ENCODE measurements around the gene HINFP.
A peak's percentile ranks its signal among the peaks of the same experiment; 100 is the strongest.
"Not testable (repeated sequence)": the region's sequence is repeated elsewhere in the genome, so short reads cannot be mapped to it uniquely, and the experiment has no call there.

HINFP gene

GRCh38 chr11:119099711-119100110 is 21.7 kb upstream of the HINFP start:
- FAIRE-seq: no peak
- DNase-seq (ENCODE audit: insufficient read length, low spot score): no peak

GRCh38 chr11:119100246-119100970 is 21.0 kb upstream of the HINFP start:
- DNase-seq (ENCODE audit: insufficient read length, low spot score) (peak; percentile 35), FAIRE-seq (peak; percentile 20)

- DNase-seq (ENCODE audit: insufficient read length, low spot score) (no peak), FAIRE-seq (no peak)
Measured at GRCh38 chr11:119100994-119101758, 20.2 kb upstream of the HINFP start.

DNA sequence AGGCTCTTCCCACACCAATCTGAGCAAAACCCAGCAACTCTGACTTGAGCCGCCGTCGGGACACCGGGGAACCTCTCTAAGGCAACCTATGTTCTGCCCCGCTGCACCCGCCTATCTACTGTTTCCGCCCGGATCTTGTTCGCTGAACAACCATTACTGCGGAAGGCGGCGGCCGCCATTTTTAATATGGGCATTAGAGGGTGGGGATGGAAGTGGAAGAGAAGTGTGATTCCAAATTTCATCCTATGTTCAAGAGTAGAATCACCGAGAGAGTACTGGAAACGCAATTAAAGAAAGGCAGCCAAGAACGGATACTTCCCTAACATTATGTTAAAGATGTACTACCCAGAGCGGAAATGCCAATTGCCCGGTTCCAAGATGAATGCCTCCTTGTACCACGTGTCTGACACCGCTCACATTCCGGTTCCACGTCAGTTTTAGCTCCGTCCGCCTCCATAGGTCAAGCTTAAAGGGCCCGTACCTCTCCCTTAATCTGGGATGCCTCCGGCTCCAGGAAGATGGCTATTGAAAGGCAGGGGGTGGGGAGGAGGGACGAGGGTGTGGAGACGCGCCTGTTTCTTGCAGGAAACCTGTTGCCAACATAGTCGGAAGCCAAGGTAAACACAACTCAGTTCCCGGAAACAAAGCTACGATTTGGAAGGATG is 19.5 kb upstream of the HINFP start, which contains the start of gene DPAGT1:
Gene DPAGT1, minus strand, starts transcription at position 95 of the 665 bp plus-strand sequence. CDS start 198 bp downstream, outside the sequence.
- DNase-seq (ENCODE audit: insufficient read length, low spot score) (peak; percentile 80), FAIRE-seq (peak; percentile 73)

DNA sequence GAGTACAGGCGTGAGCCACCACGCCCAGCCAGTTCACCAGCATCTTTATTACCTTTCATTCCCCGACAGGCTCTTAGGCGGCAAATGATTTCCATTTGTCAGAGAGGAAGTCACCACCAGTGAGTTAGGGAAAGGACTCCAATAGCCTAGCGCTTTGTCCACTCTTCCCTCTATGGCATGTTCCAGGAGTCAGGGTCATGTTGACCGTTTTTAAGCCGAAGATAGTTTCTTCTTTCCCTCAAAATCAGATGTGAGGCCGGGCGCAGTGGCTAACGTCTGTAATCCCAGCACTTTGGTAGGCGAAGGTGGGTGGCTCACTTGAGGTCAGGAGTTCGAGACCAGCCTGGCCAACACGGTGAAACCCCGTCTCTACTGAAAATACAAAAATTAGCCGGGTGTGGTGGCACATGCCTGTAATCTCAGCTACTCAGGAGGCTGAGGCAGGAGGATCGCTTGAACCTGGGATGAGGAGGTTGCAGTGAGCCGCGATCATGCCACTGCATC is 18.2 kb upstream of the HINFP start:
- not testable (repeated sequence) for FAIRE-seq; DNase-seq (ENCODE audit: insufficient read length, low spot score)

GRCh38 chr11:119103793-119104192 is 17.6 kb upstream of the HINFP start:
- DNase-seq (ENCODE audit: insufficient read length, low spot score) (no peak), FAIRE-seq (no peak)

DNA sequence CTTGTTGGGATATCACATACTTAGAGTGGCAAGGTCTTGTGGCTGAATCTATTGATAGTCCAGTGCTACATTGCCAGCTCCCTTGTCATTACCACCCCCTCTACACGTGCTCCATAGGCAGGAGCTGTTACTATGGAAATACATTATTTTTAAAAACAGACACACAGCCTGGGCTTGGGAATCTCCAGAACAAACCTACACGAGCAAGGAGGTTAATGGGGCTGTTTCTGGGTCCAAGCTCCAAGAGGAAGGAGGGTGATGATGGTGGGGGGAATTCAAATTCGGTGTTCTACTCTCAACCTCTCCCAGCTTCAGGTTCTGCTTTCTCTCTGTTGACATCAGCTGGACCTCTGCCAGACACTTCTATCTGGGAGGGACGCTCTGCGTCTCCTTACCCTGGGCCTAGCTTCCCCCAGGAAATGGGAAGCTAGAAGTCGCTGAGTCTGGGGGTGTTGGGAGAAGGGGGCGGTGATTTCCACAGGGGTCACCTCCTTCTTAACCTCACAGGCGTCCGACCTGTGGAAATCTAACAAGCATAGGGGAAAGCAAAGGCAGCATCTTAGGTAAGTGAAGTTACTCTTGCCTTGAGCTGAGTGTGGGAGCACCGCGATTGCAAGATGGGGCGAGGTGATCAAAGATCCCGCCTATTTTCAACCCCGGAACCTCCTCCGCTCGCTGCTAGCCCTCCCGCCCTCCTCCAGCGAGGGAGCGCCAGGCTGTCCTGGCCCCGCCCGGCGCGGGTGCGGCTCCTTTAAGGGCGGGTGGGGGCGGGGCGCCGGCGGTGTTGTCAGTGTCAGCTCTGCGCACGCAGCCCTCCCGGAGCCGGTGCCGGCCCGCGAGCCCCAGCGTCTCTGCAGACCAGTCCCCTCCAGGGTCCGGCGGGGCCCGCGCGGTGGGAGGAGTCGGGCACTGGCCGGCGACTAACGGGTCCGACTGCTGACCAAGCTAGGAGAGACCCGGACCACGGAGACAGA is 14.5 kb upstream of the HINFP start, which contains the start of gene C2CD2L:
Gene C2CD2L, plus strand, starts transcription at position 781 of the 974 bp plus-strand sequence. CDS start 398 bp downstream, outside the sequence.
- peak; percentile 89 for DNase-seq (ENCODE audit: insufficient read length, low spot score)
- FAIRE-seq: peak; percentile 93

GRCh38 chr11:119107538-119108145 is 13.7 kb upstream of the HINFP start:
- FAIRE-seq (no peak), DNase-seq (ENCODE audit: insufficient read length, low spot score) (no peak)

GRCh38 chr11:119108146-119108856 is 13.1 kb upstream of the HINFP start:
- DNase-seq (ENCODE audit: insufficient read length, low spot score) (peak; percentile 45), FAIRE-seq (peak; percentile 79)

DNA sequence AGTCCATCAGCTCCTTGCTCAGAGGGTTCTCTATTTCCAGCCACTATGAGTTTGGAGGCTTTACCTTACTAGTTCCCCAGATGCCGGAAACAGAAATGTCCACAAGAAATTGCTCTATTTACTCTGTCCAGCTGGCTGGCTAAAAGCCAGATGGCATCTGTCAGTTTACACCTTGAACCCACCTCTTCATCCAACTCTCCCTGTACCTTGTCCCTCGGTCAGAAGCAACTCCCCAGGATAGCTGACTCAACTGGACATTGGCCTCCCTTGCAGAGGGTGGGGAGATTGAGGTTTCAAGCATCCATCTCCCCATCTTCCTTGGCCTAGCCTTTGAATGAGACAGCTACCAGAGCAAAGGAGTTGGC is 12.5 kb upstream of the HINFP start:
- no peak for DNase-seq (ENCODE audit: insufficient read length, low spot score)
- FAIRE-seq: no peak

DNA sequence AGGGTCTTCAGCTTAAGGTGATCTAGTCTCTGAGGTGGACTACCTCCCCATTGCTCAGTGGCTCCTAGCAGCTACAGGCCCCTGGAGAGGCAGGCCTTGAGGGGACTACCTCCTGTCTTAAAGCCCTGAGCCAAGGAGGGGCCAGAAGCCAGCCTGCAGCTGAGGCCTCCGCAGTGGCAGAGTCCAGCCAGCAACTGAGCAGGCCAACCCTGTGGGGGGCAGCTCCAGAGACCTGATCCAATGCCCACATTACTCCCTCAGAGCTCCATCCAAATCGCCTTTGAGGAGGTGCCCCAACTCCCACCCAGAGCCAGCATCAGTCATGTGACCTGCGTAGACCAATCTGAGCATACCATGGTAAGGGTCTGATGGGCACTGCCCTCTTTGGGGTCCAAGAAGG is 11.5 kb upstream of the HINFP start:
- DNase-seq (ENCODE audit: insufficient read length, low spot score) (no peak), FAIRE-seq (no peak)

- FAIRE-seq (no peak), DNase-seq (ENCODE audit: insufficient read length, low spot score) (no peak)
Measured at GRCh38 chr11:119110439-119110838, 10.9 kb upstream of the HINFP start.

DNA sequence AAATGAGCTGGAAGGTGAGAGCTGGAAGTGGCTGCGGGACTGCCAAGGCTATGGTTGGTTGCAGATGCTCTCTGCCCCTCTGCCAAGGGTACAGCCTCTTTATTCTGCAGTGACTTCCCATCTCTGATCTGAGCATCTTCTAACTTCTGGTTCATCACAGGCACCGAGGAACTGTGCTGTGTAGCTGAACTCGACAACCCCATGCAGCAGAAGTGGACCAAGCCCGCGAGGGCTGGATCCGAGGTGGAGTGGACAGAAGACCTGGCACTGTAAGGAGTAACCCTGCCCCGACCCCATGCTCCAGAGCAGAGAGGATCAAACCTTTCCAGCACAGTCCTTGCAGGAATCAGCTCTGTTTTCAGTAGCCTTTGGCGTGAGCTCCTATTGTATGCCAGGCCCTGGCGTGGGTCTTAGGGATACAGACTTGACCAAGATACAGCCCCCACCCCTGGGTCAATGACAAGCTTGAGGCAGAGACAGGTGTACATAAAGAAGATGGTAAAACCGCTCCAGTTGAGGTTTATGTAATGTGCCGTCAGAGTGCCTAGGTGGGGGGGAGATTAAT is 9.9 kb upstream of the HINFP start:
- DNase-seq (ENCODE audit: insufficient read length, low spot score): no peak
- FAIRE-seq: no peak

DNA sequence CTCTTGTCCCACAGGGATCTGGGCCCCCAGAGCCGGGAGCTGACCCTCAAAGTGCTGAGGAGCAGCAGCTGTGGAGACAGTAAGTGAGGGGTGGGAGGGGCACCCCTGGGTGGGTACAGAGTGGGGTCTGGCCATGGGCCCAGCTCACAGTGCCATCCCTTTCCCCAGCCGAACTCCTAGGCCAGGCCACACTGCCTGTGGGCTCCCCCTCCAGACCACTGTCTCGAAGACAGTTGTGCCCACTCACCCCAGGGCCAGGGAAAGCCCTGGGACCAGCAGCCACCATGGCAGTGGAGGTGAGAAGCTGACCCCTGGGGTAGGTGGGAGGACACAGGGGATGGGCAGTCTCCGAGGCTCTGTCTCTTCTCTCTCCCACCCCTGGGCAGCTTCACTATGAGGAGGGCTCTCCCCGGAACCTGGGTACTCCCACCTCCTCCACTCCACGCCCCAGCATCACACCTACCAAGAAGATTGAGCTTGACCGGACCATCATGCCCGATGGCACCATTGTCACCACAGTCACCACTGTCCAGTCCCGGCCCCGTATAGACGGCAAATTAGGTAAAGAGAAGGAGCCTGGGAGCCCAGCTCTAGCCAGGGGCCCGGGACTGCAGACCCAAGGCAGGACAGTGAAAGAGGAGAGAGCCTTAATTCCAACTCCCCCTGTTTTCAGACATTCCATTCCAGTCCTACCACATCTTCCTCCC is 8.9 kb upstream of the HINFP start:
- FAIRE-seq (no peak), DNase-seq (ENCODE audit: insufficient read length, low spot score) (no peak)

GRCh38 chr11:119113716-119114115 is 7.7 kb upstream of the HINFP start:
- FAIRE-seq: no peak

GRCh38 chr11:119114351-119114750 is 7.0 kb upstream of the HINFP start:
- FAIRE-seq (no peak), DNase-seq (ENCODE audit: insufficient read length, low spot score) (no peak)

More at GRCh38 chr11:119113716-119114115, 7.7 kb upstream of the HINFP start:
- DNase-seq (ENCODE audit: insufficient read length, low spot score): no peak

DNA sequence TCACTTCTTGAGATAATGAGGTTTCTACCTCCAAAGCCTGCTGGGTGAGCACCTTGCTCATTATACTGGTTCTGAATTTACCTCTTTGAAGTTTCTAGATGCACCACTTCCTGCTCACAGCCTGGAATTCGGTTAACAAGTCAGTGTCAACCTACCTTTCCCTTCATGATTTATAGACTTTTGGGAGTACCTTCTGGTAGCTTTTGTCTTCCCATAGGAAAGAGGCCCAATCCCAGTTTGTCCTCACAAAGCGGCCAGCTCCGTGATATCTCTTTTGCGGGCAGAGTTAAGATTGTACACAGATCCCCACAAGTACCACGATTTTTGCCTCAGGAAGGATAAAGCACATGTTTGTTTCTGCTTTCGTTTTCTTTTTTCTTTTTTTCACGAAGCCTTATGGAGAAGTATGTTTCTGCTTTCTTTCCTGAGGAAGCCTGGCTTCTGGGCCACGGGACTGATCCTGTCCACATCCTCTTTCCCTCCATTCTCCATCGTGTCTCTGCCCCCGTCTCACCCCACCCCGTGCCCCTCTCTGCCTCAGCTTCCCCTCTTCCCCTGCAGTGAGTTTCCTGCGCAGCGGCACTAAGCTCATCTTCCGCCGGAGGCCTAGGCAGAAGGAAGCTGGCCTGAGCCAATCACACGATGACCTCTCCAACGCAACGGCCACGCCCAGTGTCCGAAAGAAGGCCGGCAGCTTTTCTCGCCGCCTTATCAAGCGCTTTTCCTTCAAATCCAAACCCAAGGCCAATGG is 5.7 kb upstream of the HINFP start:
- FAIRE-seq: no peak
- no peak for DNase-seq (ENCODE audit: insufficient read length, low spot score)

Data from HTR-8/SVneo (cell line).